Inflammatory macrophage treated with lipopolysaccharide for 4 hours (primary cell): ENCODE data around the gene CAMK1.

Source experiments
- DNase-seq: peaks from one replicate; pipeline ENCODE4 v3.0.0-alpha.2; 2020

The CAMK1 gene

DNA sequence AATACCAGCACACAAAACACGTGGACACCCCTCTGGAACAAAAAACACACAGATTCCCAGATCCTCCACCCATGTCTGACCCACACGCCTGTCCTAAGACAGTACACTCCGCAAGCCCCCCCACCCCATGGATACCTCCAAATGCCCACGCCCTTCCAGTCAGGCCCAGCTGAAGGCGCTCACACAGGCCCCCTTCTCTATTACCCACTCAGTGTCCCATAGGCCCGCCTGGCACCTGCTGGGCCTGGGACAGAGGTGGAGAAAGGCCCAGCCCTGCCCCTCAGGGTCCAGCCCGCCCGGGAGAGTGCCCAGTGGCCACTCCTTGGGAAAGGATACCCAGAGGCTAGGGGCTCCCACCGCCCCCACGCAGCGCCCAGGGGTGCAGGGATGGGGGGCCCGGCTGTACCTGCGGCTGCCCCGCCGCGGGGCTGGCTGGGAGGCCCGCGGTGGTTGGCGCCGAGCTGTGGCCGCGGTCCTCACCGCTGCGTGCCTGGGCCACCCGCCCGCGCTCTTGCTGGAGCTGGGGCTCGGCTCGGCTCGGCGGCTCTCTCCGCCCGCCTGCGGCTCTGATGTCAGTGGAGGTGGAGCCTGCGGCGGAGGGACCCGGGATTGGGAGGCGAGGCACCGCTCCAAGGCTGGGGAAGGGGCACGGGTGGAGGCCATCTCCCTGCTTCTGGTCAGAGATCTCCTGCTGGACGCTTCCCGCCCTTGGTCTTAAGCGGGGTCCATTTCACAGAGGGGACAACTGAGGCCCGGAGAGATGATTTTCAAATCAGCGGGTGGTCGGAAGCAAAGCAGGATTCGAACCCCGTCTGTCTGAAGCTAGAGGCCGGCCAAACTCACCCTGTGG, at the start of gene CAMK1:
Gene CAMK1 (minus strand): TSS at position 522 of the 850 bp plus-strand sequence. CDS start 2,198 bp downstream, outside the sequence.
- DNase-seq = peak; percentile 78

DNA sequence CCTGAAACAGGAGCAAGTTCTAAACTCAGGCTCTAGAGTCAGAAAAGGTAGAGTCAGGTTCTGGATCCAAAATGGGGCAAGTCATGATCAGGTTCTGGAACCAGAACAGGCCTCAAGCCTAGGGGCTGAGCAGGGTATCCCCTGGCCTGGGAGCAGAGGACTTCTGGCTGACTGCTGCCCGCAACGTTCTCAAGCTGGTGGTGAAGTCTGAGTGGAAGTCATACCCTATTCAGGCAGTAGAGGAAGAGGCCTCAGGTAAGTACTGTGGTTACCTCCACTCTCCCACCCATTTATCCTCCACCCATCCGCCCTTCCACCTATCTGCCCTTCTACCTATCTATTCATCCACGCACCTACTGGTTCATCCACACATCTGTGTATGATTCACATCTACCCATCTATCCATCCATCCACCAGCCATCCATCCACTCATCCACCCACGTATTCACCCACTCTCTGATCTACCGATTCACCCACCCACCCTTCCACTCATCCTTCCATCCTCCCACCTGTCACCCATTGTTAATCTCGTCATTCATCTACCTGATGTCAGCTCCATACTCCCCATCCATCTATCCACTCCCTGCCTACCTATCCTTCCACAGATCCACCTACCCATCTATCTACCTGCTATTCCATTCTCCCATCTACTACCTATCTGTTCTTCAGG, 49.1 kb upstream of the CAMK1 start:
- no peak for DNase-seq

DNA sequence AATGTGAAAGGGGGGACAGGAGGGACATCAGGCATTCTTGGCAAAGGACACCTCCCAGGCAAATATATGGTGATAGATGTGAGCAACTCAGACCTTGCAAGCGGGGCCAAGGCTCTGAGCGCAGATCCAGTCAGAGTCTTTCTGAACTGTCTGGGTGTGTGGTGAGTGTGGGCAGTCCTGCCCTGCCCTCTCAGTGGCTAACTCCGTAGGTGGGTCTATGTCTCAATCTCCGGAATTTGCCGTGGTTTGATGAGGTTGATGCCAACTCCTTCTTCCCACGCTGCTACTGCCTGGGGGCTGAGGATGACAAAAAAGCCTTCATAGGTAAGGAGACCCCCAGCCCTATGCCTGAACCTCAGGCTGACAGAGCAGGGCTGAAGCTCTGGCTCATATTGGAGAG, 47.7 kb upstream of the CAMK1 start:
- peak; percentile 7 for DNase-seq

DNA sequence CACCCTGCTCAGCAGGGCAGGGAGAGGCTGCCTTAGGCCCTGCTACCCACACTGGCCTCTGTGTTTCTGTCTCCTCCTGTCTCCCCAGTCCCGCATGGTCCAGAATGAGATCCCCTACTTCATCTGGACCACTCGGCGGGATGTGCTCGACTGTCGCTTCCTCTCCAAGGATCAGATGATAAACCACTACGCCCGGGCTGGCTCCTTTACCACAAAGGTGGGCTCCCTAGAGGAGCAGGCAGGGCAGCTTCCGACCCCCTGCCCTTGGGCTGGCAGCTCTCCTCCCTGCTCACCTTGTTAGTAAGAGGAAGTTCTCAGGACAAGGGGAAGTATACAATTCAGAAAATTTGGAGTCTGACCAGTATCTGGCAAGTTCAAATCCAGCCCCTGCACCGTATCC, 46.2 kb upstream of the CAMK1 start:
- DNase-seq = no peak

DNA sequence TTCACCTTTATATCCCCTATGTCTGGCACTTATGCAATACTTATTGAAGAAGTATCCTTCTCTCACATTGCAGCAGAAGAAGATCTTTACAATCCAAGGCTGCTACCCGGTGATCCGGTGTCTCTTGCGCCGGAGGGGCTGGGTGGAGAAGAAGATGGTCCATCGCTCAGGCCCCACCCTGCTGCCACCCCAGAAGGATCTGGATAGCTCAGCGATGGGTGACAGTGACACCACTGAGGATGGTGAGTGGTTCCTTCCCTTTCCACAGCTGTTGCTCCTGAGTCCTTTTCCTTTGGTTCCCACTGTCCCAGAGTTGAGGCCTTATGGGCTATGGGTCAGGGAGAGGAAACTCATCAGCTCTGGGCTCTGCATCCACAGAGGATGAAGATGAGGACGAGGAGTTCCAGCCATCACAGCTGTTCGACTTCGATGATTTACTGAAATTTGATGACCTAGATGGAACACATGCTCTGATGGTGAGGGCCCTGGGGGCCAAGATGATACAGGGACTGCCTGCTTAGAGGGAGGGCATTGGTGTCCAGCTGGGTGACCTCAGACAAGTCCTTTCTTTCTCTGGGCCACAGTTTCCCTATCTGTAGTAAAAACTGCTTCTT, 43.2 kb upstream of the CAMK1 start:
- no peak for DNase-seq

DNA sequence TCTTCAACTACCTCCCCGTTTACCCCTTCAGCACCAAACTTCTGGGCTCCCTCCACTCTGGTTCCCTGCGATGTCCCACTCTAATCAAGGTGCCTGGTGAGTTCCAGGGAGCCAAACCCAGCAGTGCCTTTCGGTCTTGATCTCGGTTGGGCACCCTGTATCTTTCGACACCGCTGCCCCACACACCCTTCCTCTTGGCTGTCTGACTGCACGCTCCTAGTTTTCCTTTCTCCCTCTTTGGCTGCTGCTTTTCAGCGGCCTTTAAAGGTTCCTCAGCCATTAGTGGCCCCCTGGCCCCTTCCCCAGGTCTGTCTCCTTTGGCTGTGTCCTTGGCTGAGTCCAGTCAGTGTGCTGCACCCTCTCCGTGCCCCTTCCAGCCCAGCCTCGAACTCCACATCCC, 41.1 kb upstream of the CAMK1 start:
- DNase-seq = no peak

DNA sequence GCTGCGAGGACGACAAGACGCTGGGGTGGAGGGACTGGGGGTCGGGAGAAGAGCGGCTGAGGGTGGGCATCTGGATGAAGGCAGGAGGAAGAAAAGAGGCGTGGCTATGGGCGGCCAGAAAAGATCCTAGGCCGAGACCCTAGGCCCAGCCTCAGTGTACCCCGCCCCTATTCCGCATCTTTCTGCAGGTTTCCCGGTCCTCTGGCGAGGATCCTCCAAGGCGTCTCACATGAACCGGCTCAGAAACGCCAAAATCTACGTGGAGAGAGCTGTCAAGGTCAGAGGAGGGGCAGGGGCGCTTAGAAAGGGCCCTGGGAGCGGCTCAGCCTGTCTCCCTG, 40.7 kb upstream of the CAMK1 start:
- DNase-seq = no peak

DNA sequence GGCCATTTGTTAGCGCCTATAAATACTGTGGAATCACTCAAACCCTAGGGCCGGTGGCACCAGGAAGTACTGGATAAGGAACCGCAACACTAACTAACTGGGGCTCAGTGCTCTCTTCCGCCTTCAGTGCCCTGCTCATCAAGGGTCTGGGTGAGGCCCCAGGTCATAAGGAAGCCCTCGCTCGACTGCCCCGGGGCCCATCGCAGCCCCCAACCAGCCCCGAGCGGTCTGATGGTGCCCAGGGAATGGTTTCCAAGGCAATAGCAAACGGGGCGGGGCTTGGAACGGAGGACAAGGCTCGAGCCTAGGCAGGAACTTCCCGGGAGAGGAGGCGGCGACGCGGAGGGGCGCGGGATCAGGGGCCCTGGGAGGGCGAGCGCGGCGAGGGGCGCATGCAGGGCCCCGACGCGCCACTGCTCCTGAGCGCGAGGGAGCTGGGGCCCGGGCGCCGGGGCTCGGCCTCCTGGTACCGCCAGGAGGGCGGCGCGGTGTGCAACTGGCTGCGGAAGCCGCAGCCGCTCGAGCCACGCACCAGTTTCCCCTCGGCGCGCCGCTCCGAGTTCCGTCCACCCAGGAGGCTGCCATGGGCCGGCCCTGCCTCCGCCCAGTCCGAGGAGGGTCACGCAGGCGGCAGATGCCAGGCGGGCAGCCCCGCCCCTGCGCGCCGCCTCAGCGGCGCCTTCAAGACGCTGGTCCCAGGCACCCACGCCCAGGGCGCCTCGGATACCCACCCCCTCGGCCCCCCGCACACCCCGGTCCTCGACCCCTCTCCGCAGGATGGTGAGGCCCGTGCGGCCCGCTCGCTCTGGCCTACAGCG, 40.1 kb upstream of the CAMK1 start, which contains the start of gene TTLL3:
Gene TTLL3 (plus strand): TSS at position 648 of the 818 bp plus-strand sequence. CDS start 400 bp downstream, outside the sequence.
- DNase-seq = peak; percentile 53

DNA sequence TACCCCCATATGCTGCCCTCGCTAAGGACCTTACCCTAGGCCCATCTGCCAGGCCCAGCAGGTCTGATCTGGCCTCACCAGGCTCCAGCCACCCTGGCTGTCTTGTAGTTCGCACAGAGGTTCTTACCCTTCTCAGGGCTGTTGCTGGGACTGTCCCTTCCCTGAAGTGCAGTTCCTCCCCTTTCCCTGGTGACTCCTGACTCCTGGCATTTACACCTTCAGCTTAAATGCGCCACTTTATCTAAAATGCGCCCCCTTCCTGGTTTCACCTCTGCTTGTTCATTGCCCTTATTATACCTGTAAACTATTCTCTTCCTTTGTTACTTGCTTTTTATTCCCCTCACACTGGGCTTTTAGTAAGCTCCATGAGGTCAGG, 39.5 kb upstream of the CAMK1 start:
- no peak for DNase-seq

DNA sequence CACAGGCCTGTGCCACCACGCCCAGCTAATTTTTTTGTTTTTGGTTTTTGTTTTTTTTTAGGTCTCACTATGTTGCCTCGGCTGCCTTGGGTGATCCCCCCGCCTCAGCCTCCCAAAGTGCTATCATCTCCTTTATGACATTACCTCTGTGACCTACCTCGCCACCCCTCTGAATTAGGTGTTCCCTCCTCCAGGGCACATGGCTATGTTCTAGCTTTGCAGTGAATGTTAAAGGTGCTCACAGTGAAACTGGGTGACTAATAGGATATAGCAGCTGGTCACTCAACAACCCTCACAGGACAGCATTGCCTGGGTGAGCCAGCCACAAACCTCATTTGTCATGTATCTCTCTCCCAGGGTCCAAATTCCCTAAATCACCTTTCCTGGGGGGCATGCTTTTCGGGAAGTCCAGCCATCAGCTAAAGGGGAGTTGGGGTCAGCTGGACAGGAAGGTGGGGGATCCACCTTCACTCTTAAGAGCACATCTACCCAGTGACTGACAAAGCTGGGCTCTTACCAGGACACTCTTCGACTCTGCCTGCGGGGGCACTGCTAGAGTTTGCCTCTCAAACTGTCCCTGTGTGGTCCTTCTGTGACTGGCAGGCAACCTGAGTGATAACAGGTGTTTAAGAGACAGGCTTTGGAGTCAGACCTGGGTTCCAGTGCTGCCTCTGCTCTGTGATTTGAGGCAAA, 38.7 kb upstream of the CAMK1 start:
- DNase-seq = peak; percentile 27

DNA sequence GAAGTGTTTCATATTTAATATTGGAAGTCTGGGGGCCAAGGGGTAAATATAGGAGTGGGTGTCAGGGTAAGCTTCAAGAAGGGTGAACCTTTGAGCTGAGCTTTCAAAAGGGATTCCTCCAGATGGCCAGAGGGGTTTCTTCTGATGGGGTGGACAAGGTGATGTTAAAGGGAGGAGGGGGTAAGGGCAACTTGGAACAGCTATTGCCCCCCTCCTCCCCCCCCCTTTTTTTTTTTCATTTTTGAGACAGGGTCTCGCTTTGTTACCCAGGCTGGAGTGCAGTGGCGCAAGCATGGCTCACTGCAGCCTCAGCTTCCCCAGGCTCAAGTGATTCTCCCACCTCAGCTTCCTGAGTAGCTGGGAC, 38.2 kb upstream of the CAMK1 start:
- no peak for DNase-seq

DNA sequence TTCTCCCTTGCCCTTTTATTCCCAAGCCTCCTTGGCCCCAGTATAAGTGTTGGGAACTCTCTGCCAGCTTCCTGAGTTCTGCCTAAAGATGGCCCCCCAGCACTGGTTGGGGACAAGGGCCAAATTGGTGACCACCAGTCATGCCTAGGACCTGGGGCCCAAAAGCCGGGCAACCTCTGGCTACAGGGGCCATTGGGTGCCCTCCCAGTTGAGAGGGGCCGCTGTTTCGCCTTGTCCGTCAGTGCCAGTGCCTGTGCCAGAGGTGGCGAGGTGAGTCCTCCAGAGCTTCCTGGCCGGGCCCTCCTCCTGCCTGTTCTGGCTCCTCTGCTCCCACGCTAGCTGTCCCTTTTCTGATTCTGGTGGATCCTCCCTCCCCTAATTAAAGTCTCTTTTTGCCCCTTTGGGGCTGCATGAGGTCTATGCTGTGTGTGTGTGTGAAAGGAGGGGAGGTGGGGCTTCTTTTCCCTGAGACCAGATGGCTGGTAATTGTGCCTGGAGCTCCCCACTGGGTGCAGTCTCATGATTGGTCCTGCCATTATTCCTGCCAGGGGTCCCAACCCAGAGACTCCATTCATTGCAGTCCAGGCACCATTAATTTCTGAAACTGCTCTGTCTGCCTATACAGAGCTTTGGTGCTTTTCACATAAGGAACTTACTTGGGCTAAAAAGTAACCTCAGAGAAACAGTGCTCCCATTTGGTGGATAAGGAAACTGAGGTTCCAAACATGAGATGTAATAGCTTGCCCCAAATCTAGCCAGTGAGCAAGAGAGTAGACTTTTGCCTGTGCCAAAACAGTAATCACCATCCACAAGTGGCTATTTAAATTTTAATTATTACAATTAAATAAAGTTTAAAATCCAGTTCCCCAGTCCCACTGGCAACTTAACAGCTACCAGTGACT, 37.2 kb upstream of the CAMK1 start:
- DNase-seq = no peak

DNA sequence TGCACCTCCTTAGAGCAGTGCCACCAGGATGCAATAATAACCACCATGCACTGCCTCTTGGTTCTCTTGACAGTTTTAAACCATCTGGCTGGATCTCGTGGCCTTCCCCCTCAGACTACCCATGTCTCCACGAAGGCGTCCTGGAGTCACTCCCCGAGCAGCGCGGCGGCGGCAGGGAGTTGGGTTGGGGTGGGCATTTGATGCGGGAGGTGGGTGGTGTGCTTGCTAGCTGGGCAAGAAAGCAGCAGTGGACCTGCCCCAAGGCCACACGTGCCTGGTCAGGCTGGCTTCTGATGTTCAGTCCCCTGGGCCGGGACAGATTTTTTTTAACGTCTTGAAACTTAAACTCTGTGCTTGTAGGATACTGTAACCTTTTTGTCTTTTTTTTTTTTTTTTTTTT, 36.4 kb upstream of the CAMK1 start:
- no peak for DNase-seq

DNA sequence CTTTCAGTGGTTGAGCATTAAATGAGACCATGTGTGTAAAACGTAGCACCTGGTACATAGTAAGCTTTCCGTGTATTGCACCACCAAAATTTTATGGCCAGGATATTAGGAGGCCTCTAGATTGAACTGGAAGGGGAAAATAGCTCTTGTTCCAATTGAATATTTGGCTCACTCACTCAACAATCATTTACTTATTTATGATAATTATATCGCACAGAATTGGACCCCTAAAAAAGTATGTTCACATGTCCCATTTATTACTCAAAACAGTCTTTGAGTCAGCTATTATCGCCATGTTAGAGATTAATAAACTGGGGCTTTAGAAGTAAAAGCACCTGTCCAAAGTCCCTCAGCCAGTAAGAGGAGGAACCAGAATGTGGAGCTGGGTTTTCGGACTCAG, 35.2 kb upstream of the CAMK1 start:
- DNase-seq = no peak

DNA sequence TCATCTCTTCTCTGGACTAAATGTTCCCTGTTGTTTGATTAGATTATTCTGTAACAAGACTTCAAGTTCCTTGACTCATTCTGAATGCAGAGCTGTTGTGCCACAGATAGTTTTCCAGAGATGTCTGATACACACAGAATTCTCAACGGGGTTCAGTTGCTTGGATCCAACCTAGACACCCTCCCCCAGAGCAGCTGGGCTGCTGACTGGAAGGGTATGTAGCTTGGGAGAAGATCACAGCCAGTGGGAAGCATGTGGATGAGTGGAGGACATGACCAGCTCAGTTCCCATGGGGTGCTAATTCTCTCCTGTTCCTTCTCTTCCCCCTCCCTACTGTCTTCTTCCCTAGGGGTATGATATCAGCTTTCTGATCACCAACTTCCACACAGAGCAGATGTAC, 33.7 kb upstream of the CAMK1 start:
- no peak for DNase-seq

DNA sequence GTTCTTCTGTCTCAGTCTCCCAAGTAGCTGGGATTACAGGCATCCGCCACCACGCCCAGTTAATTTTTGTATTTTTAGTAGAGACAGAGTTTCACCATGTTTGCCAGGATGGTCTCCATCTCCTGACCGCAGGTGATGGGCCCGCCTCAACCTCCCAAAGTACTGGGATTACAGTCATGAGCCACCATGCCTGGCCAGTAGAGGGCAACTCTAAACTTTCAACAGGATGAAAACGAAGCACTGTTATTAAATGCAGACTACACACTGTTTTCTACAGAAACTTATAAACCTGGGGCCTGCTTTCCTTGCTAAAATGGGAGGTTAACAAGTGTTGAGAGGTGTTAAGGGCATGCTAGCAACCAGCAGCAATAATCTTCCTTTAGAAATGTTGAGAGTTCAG, 30.8 kb upstream of the CAMK1 start:
- DNase-seq = no peak

DNA sequence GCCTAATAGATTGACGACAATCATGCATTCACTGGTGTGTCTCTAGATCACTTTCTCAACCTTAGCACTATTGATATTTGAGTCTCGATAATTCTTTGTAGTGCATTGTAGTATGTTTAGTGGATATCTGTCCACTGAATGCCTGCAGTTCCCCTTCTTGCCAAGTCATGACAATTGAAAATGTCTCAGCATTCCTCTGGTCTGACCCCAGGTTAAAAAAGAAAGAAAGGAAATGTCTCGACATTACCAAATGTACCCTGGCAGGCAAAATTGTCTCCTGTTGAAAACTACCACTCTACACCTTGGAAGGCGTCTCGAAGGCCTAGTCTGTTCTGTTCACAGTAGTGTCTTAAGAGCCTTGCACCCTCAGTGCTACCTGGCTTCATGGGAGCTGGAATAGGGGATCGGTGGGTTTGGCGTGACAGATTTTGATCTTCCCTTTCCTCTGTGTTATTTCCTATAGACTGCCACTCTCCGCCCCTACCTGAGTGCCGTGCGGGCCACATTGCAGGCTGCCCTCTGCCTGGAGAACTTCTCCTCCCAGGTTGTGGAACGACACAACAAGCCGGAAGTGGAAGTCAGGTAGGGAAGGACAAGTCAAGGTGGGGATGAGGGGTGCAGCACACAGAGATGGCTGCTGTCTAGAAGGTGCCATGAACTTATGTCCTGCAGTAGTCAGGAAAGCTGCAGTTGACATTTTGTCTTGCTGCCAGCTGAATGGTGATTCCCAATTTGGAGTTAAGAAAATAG, 27.6 kb upstream of the CAMK1 start:
- DNase-seq = no peak

DNA sequence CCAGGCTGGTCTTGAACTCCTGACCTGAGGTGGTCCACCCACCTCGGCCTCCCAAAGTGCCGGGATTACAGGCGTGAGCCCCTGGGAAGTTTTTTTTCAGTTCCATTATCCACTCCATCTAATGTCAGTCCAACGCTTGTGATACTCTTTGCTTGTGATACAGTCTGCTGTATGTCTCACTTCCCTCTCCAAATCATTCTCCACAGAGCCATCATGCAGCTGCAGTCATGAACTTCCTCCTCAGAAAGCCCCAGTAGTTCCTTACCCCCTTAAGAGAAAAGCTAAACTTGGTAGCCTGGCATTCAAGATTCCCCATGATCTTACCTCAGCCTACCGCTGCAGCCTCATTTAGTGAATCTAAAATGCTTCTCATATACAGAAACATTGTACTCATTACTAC, 25.5 kb upstream of the CAMK1 start:
- DNase-seq = peak; percentile 76

DNA sequence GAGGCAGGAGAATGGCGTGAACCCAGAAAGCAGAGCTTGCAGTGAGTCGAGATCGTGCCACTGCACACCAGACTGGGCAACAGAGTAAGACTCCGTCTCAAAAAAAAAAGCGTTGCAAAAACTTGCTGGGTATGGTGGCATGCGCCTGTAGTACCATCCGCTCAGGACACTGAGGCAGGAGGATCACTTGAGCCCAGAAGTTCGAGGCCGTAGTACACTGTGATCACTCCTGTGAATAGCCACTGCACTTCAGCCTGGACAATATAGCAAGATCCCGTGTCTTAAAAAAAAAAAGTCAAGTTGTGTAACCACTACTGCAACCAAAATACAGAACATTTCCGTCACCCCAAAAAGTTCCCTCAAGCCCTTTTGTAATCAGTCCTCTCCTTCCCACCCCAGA, 24.7 kb upstream of the CAMK1 start:
- DNase-seq = no peak

DNA sequence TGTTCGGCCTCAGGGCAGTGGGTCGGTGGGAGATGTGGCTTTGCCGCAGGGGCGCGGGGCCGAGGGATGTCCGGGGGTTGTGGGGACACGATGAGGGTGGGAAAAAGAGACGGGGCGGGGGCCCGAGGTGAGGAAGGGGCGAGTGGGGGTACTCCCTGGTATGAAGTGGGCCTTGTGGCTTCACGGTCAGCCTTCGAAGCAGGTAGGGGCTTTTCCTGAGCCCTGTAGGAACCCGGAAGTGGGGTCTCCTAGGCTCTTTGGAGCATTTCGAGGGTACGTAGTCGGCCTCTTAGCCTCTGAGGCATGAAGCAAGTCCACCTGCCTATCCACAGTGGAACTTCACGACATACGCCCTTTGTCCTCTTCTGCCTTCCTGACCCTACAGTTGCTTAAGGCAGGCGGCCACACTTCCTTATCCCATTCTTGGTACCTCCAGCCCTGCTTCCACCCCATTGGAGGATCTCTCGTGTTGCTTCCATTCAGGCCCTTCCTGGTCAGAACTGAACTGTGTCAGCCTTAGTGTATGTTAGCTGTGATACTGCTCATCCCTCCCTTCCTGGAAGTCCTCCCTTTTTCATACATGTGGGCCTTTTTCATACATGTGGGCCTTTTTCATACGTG, 23.5 kb upstream of the CAMK1 start:
- peak; percentile 73 for DNase-seq
